Astrocyte of the cerebellum (primary cell): ENCODE data around the gene TIMM50.

Source experiments
- DNase-seq: peaks from one replicate; pipeline ENCODE4 v3.0.0-alpha.2; 2011; ENCODE audit warnings: low read depth
- H3K4me3 ChIP-seq: 2 replicates; pipeline ENCODE4 v1.5.1; 2011; ENCODE audit warnings: mild to moderate bottlenecking, low read depth, low read length, moderate library complexity
- in situ Hi-C: cut with HindIII; loops from 2 replicates; pipeline ENCODE4 v1.10.0; 2017; ENCODE audit warnings: low sequenced_read_pairs
- TF ChIP-seq, protein P1 (sequence below): IDR thresholded peaks from 2 replicates; pipeline ENCODE4 v1.5.1; 2012; ENCODE audit warnings: low read length, low read depth, moderate library complexity, mild to moderate bottlenecking; ENCODE audit errors: missing control alignments

TIMM50 gene

DNA sequence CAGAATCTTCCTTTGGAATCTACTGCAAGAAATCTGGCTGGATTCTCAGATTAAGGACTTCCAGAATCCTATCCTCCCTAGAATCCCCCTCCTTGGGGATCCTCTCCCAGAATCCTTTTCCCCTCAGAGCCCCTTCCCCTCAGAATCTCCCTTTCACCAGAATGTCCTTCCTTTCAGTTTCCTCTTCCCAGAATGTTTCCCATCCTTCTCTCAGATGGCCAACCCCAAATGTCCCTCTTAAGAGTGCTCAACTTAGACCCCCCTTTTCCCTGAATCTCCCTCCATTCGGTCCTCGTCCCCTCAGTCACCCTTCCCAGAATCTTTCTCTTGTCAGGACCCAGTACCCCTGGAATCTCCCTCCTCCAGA lies 44.3 kb upstream of the TIMM50 start:
- in situ Hi-C loops: no loop called here
- no peak for DNase-seq
- H3K4me3 ChIP-seq: peak overlapping the region; percentile 89
- TF ChIP-seq, protein P1, sequence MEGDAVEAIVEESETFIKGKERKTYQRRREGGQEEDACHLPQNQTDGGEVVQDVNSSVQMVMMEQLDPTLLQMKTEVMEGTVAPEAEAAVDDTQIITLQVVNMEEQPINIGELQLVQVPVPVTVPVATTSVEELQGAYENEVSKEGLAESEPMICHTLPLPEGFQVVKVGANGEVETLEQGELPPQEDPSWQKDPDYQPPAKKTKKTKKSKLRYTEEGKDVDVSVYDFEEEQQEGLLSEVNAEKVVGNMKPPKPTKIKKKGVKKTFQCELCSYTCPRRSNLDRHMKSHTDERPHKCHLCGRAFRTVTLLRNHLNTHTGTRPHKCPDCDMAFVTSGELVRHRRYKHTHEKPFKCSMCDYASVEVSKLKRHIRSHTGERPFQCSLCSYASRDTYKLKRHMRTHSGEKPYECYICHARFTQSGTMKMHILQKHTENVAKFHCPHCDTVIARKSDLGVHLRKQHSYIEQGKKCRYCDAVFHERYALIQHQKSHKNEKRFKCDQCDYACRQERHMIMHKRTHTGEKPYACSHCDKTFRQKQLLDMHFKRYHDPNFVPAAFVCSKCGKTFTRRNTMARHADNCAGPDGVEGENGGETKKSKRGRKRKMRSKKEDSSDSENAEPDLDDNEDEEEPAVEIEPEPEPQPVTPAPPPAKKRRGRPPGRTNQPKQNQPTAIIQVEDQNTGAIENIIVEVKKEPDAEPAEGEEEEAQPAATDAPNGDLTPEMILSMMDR: no peak

DNA sequence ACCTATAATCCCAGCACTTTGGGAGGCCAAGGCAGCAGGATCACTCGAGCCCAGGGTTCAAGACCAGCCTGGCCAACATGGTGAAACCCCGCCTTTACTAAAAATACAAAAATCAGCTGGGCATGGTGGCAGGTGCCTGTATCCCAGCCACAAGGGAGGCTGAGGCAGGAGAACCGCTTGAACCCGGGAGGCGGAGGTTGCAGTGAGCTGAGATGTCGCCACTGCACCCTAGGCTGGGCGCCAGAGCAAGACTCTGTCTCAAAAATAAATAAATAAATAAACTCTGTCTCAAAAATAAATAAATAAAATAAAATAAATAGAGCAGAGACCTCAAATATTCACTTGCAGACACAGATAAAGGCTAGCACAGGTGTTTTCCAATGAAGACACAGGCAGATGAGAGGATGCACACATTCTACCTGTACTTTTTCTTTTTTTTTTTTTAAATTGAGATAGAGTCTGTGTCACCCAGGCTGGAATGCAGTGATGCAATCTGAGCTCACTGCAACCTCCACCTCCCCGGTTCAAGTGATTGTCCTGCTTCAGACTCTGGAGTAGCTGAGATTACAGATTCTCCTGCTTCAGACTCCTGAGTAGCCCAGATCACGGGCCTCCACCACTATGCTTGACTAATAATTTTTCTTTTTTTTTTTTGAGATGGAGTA lies 42.2 kb upstream of the TIMM50 start:
- TF ChIP-seq, protein P1: no peak
- DNase-seq: no peak
- H3K4me3 ChIP-seq: no peak overlapping the region
- in situ Hi-C loops: no loop called here

DNA sequence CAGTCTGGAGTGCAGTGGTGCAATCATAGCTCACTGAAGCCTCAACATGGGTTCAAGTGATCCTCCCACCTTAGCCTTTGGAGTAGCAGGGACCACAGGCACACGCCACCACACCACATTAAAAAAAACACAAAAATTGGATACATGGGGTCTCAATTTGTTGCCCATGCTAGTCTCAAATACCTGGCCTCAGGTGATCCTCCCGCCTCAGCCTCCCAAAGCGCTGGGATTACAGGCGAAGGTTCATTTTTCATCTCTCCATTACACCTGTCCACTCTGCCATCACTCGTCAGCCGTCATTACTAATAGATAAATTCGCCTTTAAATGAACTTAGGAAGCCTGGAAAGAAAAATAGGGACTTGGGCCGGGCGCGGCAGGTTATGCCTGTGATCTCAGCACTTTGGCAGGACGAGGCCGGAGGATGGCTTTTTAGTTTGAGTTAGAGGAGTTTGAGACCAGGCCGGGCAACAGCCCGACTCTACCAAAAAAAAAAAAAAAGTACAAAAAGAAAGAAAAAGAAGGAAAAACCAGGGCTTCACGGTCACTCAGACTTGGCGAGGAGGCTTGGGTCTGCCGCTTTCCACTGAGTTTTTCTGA lies 35.9 kb upstream of the TIMM50 start:
- in situ Hi-C loops: no loop called here
- no peak for DNase-seq
- peak overlapping the region; percentile 86 for H3K4me3 ChIP-seq
- TF ChIP-seq, protein P1: no peak

DNA sequence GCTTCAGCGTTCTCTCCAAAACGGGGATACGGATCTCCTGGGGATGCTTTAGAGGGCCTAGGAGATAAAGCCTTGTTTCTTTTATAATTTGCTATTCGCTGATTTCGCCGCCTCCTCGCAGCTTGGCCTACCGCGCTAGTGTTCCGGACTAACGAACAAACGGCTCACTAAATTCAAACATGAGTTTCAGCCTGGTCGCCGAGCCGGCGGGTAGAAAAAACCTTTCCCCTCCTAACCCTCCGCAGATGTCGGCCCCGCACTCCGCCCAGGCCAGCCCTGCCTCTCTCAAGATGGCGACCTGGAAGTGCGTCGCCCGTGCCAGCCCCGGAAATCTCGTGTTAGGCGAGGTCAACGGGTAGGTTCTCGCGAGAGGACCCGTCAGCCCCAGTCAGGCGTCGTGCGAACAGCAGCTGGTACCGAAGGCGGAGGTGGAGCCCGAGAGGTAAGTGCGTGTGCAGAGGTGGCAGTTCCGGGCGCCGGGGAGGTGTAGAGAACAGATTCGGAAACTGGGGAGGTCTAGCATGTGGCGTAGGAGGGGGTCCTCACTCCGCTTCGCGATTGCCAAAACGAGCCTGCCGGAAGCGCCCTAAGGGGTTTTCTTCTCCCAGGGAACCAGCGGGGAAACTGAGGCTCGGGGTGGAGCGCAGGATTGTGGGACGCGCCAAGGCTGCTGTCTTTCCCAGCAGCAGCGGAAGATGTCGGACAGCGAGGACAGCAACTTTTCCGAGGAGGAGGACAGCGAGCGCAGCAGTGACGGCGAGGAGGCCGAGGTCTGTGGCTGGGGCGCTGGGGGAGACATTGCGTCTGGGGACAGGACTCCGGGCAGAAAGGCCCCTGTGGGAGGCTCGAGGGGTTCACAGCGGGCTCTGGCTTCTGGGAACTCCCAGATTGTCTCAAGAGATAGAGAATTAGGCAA lies 35.2 kb upstream of the TIMM50 start, which contains the start of gene SUPT5H:
TSS of gene SUPT5H (plus strand) at position 387 of the 916 bp plus-strand sequence. CDS start at position 696, 309 bp downstream.
- TF ChIP-seq, protein P1: no peak
- in situ Hi-C loops: no loop called here
- peak; percentile 96 for DNase-seq
- H3K4me3 ChIP-seq: peak within 1 kb of the TSS; percentile 86

DNA sequence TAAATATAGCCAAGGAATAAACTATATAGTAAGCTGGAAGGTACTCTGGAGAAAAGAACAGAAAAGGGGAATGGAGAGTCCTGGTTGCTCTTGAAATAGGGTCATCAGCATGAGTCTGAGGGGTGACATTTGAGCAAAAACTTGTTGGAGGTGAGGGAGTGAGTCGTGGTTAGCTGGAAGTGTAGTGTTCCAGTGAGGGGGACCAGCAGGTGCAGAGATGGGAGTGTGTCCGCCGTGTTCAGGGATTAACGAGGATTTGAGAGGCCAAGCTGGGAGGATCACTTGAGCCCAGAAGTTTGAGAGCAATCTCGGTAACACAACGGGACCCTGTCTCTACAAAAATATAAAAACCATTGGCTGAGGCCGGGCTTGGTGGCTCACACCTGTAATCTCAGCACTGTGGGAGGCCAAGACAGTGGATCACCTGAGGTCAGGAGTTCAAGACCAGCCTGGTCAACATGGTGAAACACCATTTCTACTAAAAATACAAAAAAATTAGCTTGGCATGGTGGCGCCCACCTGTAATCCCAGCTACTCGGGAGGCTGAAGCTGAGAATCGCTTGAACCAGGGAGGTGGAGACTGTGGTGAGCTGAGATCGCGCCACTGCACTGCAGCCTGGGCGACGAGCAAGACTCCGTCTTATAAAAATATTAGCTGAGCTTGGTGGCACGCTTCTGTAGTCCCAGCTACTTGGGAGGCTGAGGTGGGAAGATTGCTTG lies 34.1 kb upstream of the TIMM50 start:
- peak overlapping the region; percentile 86 for H3K4me3 ChIP-seq
- in situ Hi-C loops: no loop called here
- no peak for DNase-seq
- TF ChIP-seq, protein P1: no peak

DNA sequence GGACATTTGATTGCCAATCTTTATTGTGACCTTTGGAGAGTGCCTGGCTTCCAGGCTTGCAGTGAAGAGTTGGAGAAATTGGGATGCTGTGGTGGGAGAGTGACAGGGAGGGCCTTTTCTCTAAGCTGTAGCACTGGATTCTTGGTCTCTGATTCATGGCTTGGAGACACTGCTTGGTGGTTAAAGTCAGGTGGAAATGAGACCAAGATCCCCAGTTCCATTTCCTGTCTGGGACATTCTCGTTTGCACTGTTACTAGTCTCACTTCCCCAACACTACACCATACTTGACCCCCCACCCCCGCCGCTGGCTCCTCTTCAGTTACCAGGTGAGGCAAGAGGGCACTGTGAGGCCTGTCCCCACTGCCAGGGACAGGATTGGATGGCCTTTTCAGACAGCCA lies 32.4 kb upstream of the TIMM50 start:
- H3K4me3 ChIP-seq: no peak overlapping the region
- no peak for DNase-seq
- in situ Hi-C loops: no loop called here
- TF ChIP-seq, protein P1: no peak
